Kidney (tissue), 14 donors: ENCODE measurements around the gene KCNAB1. TPM values are rescaled to one million over a fixed set of nuclear protein-coding genes. Genes with fewer than 3 reads are reported as not detected.

Experiments used
- DNase-seq, 5 donors: peaks; one replicate each; pipeline ENCODE4 v3.0.0-alpha.2; 2013 to 2020
- FAIRE-seq: peaks from 2 replicates; lab custom pipeline; 2012; peaks lifted over from hg19 to GRCh38; lab: Jason Lieb, UNC
- H3K27ac ChIP-seq, 2 donors: one replicate each; pipeline ENCODE4 v1.7.0; 2013; ENCODE audit warnings: low read depth in 2 of 2, low read length in 2 of 2, inconsistent platforms in 1 of 2
- H3K27me3 ChIP-seq: one replicate; pipeline ENCODE4 v1.7.1; 2013; ENCODE audit warnings: low read length, inconsistent platforms; ENCODE audit not compliant: control insufficient read depth, insufficient read depth
- H3K36me3 ChIP-seq, 3 donors: one replicate each; pipeline versions ENCODE4 v1.7.0 to v1.7.1; 2013; ENCODE audit warnings: low read length in 3 of 3, control low read depth in 1 of 3, inconsistent platforms in 1 of 3; ENCODE audit not compliant: insufficient read depth in 3 of 3, control insufficient read depth in 2 of 3
- H3K4me1 ChIP-seq, 3 donors: one replicate each; pipeline versions ENCODE4 v1.7.0 to v1.7.1; 2013; ENCODE audit warnings: low read length in 3 of 3, inconsistent platforms in 1 of 3, low read depth in 1 of 3; ENCODE audit not compliant: control insufficient read depth in 2 of 3, insufficient read depth in 2 of 3
- H3K4me3 ChIP-seq, 3 donors: one replicate each; pipeline versions ENCODE4 v1.7.0 to v1.8.1; 2013; ENCODE audit warnings: low read length in 3 of 3, control low read depth in 1 of 3, inconsistent platforms in 1 of 3
- H3K9ac ChIP-seq, 3 donors: one replicate each; pipeline versions ENCODE4 v1.7.0 to v1.7.1; 2013; ENCODE audit warnings: low read length in 3 of 3, control low read depth in 1 of 3, inconsistent platforms in 1 of 3
- H3K9me3 ChIP-seq, 3 donors: one replicate each; pipeline versions ENCODE4 v1.7.0 to v1.7.1; 2013; ENCODE audit warnings: low read length in 3 of 3, control low read depth in 1 of 3, inconsistent platforms in 1 of 3; ENCODE audit not compliant: control insufficient read depth in 2 of 3, insufficient read depth in 1 of 3
- CTCF ChIP-seq: IDR thresholded peaks from 3 replicates; pipeline ENCODE4 v1.5.1; 2012; ENCODE audit warnings: mild to moderate bottlenecking, moderate library complexity, borderline replicate concordance; ENCODE audit not compliant: insufficient read depth; ENCODE audit errors: extremely low read depth
- intact Hi-C: fragments of 100-400 bp; cut with DNase I; formaldehyde crosslinking; loops from one replicate; pipeline ENCODE4 v1.11.1; 2022
- polyA plus RNA-seq: library from polyadenylated mRNA; stranded (reverse); fragments of 350-450 nt; fragmentation: Illumina TruSeq; extraction: RNeasy Lipid Tissue Mini Kit (QIAGEN cat#74804); gene quantifications from one replicate; pipeline ENCODE4 v1.2.3, GENCODE V29; 2014; ENCODE audit warnings: low read depth, low replicate concordance; ENCODE audit not compliant: insufficient read depth
- total RNA-seq: library from RNA; stranded (reverse); fragmentation: NEBNext Ultra II Directional; extraction: Animal tissue kit (Norgen Biotek cat#: 25700); gene quantifications from one replicate; pipeline ENCODE4 v1.2.1, GENCODE V29; 2021
- donor health status: control.
- donor health status: control.
- donor health status: control.
- donor health status: control.
- donor health status: control.
- donor health status: DM: yes; HTN: yes; CAD: no.
- donor health status: Normal renal cell carcinoma (clear cell type).

KCNAB1 gene
- total and polyA plus RNA-seq, 2 donors from 2014 or later = 1.7 to 6.6 TPM

- FAIRE-seq = no peak
- H3K4me1 ChIP-seq = peaks cover 0 to 6% (median 0%) of the 10 kb centered on the region in 3 donors
- H3K27ac ChIP-seq = no peak overlapping the region
- H3K4me3 ChIP-seq = peak overlapping the region in 1 of 3 donors; percentile 4
- no peak overlapping the region for H3K9ac ChIP-seq
- DNase-seq = no peak
- H3K27me3 ChIP-seq = no peaks in the 10 kb centered on the region
- no peaks in the 10 kb centered on the region for H3K36me3 ChIP-seq
- intact Hi-C loops = no loop called here
- no peak for TF ChIP-seq CTCF
- no peaks in the 10 kb centered on the region for H3K9me3 ChIP-seq
Observed at GRCh38 chr3:156148345-156148945, 28.1 kb downstream of the KCNAB1 start.

DNA sequence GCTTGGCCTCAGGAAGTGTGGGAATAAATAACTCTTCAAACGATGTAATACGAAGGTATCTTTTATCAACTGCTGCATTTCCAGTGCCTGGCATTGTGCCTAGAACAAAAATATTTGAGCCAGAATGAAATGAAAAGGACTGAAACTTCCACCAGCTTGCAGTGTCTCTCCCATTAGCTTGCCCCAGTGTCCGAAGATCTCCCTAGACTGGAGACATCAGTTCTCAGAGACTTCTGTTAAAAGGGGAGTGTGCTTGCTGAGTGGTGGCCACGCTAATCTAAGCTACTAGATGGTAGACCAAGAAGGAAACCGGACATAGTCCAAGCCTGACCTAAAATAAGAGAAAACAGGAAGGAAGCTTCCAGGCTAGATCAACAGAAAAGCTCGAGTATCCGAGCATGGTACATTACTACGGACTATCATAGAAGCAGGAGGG lies 28.6 kb downstream of the KCNAB1 start:
- H3K4me1 ChIP-seq = peaks cover 0 to 6% (median 0%) of the 10 kb centered on the region in 3 donors
- no peak overlapping the region for H3K9ac ChIP-seq
- H3K27me3 ChIP-seq = no peaks in the 10 kb centered on the region
- H3K27ac ChIP-seq = peak overlapping the region in 1 of 2 donors; percentile 5
- no peak for FAIRE-seq
- H3K9me3 ChIP-seq = no peaks in the 10 kb centered on the region
- H3K36me3 ChIP-seq = no peaks in the 10 kb centered on the region
- H3K4me3 ChIP-seq = peak overlapping the region in 1 of 3 donors; percentile 4
- no peak for TF ChIP-seq CTCF
- DNase-seq = no peak
- intact Hi-C loops = no loop called here

DNA sequence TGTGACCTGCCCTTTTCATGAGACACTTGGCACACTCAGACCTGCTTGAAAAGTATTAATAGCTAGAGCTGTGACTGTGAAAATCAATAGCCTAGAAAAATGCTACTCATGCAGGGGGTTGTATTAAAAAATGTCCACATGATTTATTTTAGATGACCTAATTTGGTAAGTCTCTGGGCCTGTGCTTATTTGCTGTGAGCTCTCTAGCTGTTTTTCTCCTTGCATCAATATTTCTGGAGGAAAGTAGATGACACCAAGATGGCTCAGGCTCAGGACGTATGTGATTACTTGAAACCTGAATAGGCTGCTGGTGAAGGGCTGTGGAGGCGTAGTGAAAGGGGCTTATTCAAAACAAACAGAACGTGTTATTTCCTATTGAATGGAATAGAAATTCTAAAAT lies 29.5 kb downstream of the KCNAB1 start:
- intact Hi-C loops = loop anchor here (10.0 kb wide), 1 partner anchor 355 kb away; no protein-coding TSS in a partner anchor
- H3K36me3 ChIP-seq = no peaks in the 10 kb centered on the region
- DNase-seq (no peak), FAIRE-seq (no peak)
- H3K27ac ChIP-seq = no peak overlapping the region
- H3K4me3 ChIP-seq = no peak overlapping the region
- no peak overlapping the region for H3K9ac ChIP-seq
- H3K4me1 ChIP-seq = peaks cover 0 to 6% (median 0%) of the 10 kb centered on the region in 3 donors
- no peaks in the 10 kb centered on the region for H3K27me3 ChIP-seq
- no peaks in the 10 kb centered on the region for H3K9me3 ChIP-seq
- no peak for TF ChIP-seq CTCF
